Measurements from ENCODE around the gene CCN6.
"Not testable (repeated sequence)": the region's sequence is repeated elsewhere in the genome, so short reads cannot be mapped to it uniquely, and the experiment has no call there.

CCN6 gene

DNA sequence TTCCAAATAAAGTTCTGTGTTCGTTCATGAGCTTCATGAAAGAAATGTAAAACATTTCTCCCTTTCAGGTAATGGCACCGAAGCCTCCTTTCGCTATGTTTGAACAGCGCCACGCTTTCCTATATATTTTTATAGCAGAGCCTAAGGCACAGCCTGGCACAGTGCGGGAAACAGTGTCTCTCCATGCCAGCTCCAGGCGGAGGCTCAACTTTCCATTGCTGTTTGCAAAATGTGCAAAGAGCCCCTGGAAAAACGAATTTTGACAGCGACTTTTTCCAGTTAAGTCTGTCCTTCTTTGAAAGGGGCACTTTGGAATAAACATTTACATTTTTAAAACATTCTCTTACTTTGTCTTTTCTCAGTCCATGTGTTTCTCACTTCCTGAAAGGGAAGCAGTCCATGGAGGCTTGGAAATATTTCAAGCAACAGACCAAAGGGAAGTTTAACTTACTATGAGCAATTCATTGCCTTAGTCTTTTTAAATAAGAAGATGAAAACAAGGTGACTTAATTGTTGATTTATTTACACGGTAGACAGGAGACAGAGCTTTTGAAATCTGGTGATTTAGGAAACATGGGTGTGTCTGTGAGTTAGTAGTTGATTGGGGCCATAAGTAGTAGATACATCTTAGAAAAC, 769 bp downstream of the CCN6 start:
- DNase-seq: no peak

- DNase-seq: no peak
Observed at GRCh38 chr6:112058243-112059032, 4.5 kb downstream of the CCN6 start.

DNA sequence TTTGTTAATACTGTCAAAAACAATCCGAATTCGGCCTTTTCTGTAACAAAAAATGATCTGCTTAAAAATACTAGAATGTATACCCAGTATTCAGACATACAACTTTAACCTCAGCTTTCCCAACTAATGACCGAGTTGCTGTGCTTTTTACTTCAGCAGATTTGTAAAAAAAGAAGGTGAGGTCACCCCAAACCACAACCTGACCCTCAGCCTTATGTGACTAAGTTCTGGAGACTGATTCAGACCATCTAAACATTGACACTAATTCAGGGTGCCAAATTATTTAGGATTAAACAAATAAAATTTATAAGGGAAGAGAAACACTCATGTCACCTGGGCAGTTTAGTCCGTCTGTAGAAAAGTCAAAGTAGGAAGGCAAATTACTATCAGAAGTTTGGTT, 7.7 kb downstream of the CCN6 start:
- no peak for DNase-seq

DNA sequence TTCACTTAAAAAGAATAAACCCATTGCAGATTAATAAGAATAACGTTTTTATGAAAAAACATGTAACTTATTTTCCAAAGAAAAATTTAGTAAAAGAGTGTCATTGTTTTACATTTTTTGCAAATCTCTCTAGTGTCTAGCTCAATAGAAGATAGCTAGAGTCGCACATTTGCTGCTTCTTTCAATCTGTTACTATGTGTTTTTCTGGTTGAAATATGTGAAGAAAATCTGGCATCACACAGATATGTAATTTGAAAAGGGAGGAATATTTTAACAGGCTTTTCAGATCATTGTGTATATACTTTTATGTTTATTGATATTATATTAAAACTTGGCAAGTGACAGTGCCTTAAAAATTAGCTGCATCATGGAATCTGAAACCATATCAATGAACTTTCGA, 9.1 kb downstream of the CCN6 start:
- no peak for DNase-seq

DNA sequence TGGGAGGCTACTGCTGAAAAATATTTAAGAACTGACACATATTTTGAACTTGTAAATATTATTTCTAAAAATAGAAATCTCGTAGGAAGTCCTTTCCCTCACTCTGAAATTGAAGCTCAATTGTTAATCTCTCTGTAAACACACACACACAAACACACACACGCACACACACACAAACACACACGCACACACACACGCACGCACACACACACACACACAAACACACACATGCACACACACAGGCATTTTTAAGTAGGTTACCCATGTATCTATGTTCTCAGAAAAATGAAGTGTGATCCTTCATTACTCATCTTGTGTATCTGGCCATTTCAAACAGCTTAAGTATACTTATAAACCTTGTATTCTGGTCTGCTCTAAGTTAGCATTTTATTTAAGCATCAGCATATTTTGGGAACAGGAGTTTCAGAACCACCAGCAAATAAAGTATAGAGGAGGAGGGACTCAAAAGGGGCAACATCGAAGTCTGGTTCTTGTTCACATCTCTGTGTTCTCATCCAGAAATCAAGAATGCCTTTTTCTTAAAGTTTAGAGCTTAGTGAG, 11.6 kb downstream of the CCN6 start:
- no peak for DNase-seq

GRCh38 chr6:112066606-112067005, 12.7 kb downstream of the CCN6 start:
- DNase-seq: no peak

DNA sequence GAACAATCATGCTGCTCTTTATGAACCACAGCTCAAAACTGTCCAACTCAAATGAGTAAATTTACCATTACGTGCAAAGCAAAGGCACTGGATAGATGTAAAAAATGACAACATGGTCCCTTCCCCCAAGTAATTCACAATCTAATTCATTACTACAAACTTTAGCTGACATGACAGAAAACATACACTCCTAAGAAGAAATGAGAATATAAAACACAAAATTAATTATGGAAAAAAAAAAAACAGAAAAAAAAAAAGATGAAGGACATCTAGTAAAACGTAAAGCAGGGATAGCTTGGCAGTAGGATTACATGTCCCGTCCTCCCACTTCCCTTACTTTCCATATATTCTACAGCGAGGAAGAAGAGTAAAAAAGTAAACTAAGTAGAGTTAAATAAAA, 27.7 kb downstream of the CCN6 start:
- no peak for DNase-seq

- DNase-seq: no peak
Observed at GRCh38 chr6:112085286-112086065, 31.6 kb downstream of the CCN6 start.

GRCh38 chr6:112086744-112087135, 32.8 kb downstream of the CCN6 start:
- DNase-seq: peak; percentile 48

DNA sequence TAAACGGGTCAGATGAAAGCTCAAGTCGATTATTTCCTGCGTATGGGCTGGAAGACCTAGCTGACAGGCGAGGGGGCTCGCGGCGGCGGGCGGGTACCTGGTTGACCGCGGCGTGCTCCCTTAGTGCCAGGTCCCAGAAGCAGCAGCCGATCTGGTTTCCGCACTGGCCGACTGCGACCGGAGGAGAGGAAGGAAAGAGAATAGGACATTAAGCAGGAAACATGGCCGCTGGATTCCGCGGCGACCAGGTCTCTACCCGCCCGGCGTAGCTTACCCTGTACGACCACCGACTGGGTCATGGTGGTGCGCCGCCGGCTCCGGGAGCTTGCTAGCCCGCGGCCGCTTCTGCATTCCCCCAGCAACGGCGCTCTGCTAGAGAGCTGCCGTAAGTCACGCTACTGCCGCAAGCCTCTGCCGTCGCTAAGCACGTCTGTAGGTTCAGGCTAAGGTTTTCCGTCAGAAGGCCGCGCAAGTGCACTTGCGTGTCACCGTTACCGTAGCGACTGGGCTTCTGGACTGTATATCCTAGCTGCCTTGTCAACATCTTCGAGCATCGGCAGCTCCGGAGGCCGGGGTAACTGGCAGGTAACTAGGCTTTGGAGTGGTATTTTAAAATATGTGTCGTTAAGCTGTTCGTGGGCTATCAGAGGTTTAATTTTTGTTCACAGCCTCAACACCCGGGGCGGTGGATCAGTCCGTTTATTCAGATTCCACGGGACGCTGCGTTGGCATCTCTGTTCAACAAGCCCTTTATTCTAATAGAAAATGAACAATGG, 33.4 kb downstream of the CCN6 start, which contains the start of the genes FAM229B and TUBE1:
TSS of gene FAM229B (plus strand) at position 456 of the 776 bp plus-strand sequence. CDS start 11,693 bp downstream, outside the sequence.
TSS of gene TUBE1 (minus strand) at position 347 of the 776 bp plus-strand sequence. CDS start at position 299, 48 bp downstream.
- DNase-seq: peak; percentile 90

DNA sequence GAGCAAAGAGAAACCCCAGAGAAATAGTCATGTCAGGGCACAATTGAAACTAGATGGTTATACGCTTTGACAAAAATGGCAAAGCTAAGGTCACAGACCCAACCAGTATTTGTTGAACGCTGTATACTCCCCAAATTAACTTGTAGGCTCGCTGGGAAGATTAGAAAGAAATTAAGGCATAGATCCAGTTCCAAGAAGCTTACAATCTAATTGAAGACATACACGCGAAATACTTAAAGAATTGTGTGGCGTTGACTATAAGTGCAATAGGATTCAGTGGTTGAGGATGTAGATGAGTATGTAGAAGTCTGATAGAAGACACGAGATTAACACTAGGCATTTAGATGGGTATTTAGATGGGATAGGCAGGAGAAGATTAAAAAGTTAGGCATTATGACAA, 34.0 kb downstream of the CCN6 start:
- DNase-seq: no peak

DNA sequence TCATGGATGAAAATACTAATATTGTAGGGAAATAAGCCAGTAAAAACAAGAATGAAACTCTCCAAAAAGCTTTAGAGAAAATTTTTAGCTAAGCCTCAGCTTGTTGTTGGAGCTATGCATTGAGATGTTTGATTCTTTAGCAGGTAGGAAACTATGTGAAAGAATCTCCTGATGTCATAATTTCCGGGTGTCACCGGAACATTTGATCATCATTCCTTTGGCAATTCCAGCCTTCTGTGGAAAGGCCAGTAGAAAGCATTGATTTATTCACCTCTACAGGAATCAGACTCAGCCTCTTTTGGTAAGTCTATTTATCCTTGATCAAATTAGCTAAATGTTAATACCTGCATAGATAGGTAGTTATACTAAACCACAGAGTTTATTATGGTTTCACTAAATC, 43.0 kb downstream of the CCN6 start:
- no peak for DNase-seq

DNA sequence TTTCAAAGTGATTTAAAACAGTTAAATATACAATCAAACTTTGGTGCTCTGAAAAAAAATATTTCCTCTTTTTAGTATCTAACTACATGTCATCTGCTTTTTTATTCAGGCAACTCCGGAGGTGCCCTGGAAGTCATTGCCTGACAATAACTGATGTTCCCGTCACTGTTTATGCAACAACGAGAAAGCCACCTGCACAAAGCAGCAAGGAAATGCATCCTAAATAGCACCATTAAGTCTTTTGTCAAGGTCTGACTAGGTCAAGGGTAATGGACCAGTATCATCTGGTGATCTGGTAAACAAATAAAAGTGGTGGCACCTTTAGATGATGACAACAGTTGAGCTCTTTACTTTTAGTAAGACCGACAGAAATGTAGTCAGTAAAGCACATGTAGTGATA, 46.7 kb downstream of the CCN6 start:
- DNase-seq: no peak

DNA sequence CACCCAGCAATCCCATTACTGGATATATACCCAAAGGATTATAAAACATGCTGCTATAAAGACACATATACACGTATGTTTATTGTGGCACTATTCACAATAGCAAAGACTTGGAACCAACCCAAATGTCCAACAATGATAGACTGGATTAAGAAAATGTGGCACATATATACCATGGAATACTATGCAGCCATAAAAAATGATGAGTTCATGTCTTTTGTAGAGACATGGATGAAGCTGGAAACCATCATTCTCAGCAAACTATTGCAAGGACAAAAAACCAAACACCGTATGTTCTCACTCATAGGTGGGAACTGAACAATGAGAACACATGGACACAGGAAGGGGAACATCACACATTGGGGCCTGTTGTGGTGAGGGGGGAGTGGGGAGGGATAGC, 52.1 kb downstream of the CCN6 start:
- not testable (repeated sequence) for DNase-seq

DNA sequence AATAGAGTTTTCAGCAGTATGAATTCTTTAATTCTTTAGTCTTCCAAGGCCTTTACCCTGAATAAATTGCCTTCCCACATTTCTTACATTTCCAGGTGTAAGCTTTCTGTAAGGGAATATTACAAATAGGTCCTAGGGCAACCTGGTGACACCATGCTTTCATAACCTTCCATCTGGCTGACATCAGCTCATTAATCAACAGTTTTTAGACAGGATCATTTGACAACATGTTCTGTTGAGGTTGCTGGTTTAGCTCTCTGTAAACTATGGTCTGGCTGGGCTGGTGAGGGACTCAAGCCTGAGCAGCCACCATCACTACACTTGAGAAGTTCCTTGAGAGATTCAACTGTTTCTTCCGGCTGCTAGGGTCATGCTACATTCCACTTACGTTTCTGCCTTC, 52.7 kb downstream of the CCN6 start:
- DNase-seq: no peak

GRCh38 chr6:112109262-112109661, 55.4 kb downstream of the CCN6 start:
- no peak for DNase-seq

DNA sequence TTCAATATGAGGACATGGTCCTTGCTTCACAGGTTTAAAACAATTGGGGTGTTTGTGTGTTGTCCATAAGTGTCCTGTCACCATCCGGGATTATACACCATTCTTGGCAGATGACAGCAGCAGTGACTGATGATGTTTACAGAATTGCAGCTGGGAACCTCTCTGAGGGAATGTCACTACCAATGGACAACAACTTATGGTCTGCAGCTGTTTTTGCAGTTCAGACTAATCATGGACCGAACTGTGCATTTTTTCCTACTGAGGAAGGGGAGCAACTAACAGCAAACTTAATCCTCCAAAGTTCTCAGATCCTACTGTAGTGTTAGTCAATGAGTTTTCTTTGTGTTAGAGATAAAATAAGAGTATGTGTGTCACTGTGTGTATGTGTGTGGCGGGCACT, 59.5 kb downstream of the CCN6 start:
- no peak for DNase-seq

GRCh38 chr6:112113918-112114317, 60.0 kb downstream of the CCN6 start:
- DNase-seq: no peak

DNA sequence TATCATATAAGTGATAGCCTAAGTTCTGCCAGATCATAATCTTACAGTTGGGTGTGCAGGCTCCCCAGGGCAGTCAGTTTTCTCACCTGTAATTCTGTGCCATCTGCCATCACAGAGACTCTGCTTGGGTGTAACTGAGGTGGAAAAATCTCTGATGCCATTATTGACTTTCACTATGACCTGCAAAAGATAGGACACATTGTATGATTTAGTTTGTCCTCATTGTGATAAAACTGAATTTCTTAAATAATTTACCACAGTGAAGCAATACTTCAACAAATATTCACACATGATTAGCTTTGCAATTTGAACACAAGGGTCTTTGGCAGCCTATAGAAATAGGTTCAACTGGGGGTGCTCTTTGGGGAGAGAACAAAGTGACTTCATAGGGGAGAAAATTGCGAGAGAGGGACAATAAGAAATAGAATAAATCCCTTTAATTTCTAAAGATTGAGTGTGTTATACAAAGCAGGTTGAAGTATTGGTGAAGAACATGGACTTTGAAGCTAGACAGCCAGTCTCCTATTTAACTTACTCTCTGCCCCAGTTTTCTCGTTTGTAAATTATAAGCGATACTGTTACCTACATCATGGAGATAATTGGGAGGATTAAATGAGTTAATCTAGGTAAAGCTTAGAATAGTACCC, 60.8 kb downstream of the CCN6 start:
- DNase-seq: no peak

- DNase-seq: no peak
Observed at GRCh38 chr6:112116221-112116620, 62.3 kb downstream of the CCN6 start.

DNA sequence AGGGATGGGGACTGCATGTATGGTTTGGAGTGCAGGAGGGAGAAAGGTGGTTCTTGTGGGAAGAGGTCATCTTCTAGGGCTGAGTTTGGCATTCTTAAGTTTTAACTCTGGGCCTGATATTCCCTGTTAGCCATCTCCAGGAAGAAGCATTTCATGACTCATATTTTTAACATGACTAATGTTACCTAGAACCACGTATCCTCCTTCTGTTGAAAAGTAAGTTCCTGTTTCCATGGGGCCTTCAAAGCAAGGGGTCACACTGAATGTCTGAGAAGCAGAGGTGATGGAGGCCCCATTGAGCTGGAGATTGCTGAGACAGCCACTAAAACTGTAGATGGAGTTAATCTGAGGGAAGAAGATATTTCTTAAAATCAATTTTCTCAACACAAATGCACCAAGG, 63.6 kb downstream of the CCN6 start:
- no peak for DNase-seq

- DNase-seq: no peak
Observed at GRCh38 chr6:112118034-112118433, 64.1 kb downstream of the CCN6 start.
